Caco-2 (cell line): ENCODE data around the gene MCTS1. TPM values are rescaled to one million over a fixed set of nuclear protein-coding genes. Genes with fewer than 3 reads are reported as not detected.

ENCODE experiments used
- BruUV-seq: library from RNA; stranded (reverse); fragments of 400-500 nt; replicated peaks from 2 replicates; lab custom pipeline; 2021; lab: Mats Ljungman, UMichigan
- CTCF ChIA-PET: fragments of 300-600 bp; sonication (Branson Sonifier 250); formaldehyde crosslinking; loops from one replicate; lab custom pipeline; 2022; ENCODE audit warnings: antibody characterized with exemption; lab: Charles Lee
- POLR2A ChIA-PET: fragments of 300-600 bp; sonication (Branson Sonifier 250); formaldehyde crosslinking; loops from one replicate; lab custom pipeline; 2022; ENCODE audit warnings: antibody characterized with exemption; lab: Charles Lee
- DNase-seq, 2 experiments: peaks; one replicate each; pipeline versions ENCODE4 v3.0.0 to v3.0.0-alpha.2; 2020 to 2022
- H3K27me3 ChIP-seq: replicated peaks from 2 replicates; pipeline ENCODE4 v1.6.0; 2011; ENCODE audit warnings: low read length; ENCODE audit not compliant: control insufficient read depth, insufficient read depth
- H3K36me3 ChIP-seq: 2 replicates; pipeline ENCODE4 v1.5.1; 2011; ENCODE audit warnings: low read length; ENCODE audit not compliant: control insufficient read depth, insufficient read depth
- H3K4me1 ChIP-seq: fragments of 250-450 bp; sonication (Bioruptor Pico); 2 replicates; pipeline ENCODE4 v1.5.1; 2020; ENCODE audit warnings: mild to moderate bottlenecking
- H3K4me3 ChIP-seq: 2 replicates; pipeline ENCODE4 v1.5.1; 2011; ENCODE audit warnings: low read depth, mild to moderate bottlenecking, control low read depth, low read length
- H3K9me3 ChIP-seq: fragments of 250-450 bp; sonication (Bioruptor Pico); 2 replicates; pipeline ENCODE4 v1.5.1; 2020; ENCODE audit warnings: mild to moderate bottlenecking, moderate library complexity
- H3K27ac Mint-ChIP-seq: one replicate; pipeline ENCODE4 v1.8.0; 2022; ENCODE audit warnings: mixed read lengths; ENCODE audit not compliant: unreplicated experiment
- H3K27me3 Mint-ChIP-seq: one replicate; pipeline ENCODE4 v1.8.0; 2022; ENCODE audit warnings: mixed read lengths; ENCODE audit not compliant: insufficient read depth, unreplicated experiment
- H3K36me3 Mint-ChIP-seq: one replicate; pipeline ENCODE4 v1.8.0; 2022; ENCODE audit warnings: mild to moderate bottlenecking, mixed read lengths; ENCODE audit not compliant: insufficient read depth, unreplicated experiment
- H3K4me1 Mint-ChIP-seq: one replicate; pipeline ENCODE4 v1.8.0; 2022; ENCODE audit warnings: low read depth, mixed read lengths; ENCODE audit not compliant: unreplicated experiment
- H3K4me3 Mint-ChIP-seq: one replicate; pipeline ENCODE4 v1.8.0; 2022; ENCODE audit warnings: mild to moderate bottlenecking, moderate library complexity, mixed read lengths; ENCODE audit not compliant: unreplicated experiment
- H3K9me3 Mint-ChIP-seq: one replicate; pipeline ENCODE4 v1.8.0; 2022; ENCODE audit warnings: mixed read lengths; ENCODE audit not compliant: unreplicated experiment
- intact Hi-C: fragments of 100-400 bp; cut with micrococcal nuclease; formaldehyde crosslinking; loops from one replicate; pipeline ENCODE4 v1.10.0; 2022; ENCODE audit not compliant: unreplicated experiment
- total RNA-seq: library from RNA; stranded (reverse); gene quantifications from 2 replicates; pipeline ENCODE4 v1.2.3, GENCODE V29; 2022
- TF ChIP-seq, protein P1 (sequence below), 2 experiments: fragments of 200-600 bp in 1 of 2; IDR thresholded peaks; 1 replicate in 1 of 2; 2 replicates in 1 of 2; pipeline versions ENCODE4 v1.5.1 to v1.8.0; 2011 to 2022; ENCODE audit warnings: antibody characterized with exemption in 1 of 2, control low read depth in 1 of 2, inconsistent platforms in 1 of 2, low read depth in 1 of 2, low read length in 1 of 2, mild to moderate bottlenecking in 1 of 2, moderate library complexity in 1 of 2; ENCODE audit not compliant: insufficient read depth in 1 of 2, severe bottlenecking in 1 of 2, unreplicated experiment in 1 of 2

MCTS1 gene
- total RNA-seq, 1 experiment from 2014 or later: 50.5 TPM

DNA sequence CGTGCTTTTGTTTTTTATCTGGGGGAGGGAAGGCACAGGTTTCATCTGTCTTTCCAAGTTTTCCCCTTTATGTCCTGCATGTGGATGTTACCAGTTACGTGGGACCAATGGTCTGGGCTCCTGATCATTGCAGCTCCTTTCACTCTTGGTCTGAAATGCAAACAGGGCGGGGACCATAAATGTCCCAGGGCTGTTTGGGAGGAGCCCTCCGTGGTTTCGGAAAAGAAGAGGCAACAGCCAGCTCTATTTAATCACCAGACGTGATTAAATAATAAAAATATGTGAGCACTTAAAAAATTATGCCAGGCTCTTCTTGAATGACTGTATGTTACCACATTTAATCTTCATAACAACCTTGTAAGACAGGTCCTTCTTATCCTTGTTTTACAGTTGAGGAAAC lies 56.7 kb downstream of the MCTS1 start:
- Histone ChIP-seq H3K36me3 (no peaks in the 10 kb centered on the region), H3K9me3 (no peaks in the 10 kb centered on the region), H3K4me3 (no peak overlapping the region), H3K4me1 (no peaks in the 10 kb centered on the region), H3K27me3 (no peaks in the 10 kb centered on the region)
- H3K4me1 Mint-ChIP-seq: no peaks in the 10 kb centered on the region
- no peaks in the 10 kb centered on the region for H3K9me3 Mint-ChIP-seq
- no peak overlapping the region for H3K27ac Mint-ChIP-seq
- H3K36me3 Mint-ChIP-seq: no peaks in the 10 kb centered on the region
- no TSS peak for BruUV-seq
- no peak overlapping the region for H3K4me3 Mint-ChIP-seq
- CTCF ChIA-PET: no interaction called here
- TF ChIP-seq, protein P1, sequence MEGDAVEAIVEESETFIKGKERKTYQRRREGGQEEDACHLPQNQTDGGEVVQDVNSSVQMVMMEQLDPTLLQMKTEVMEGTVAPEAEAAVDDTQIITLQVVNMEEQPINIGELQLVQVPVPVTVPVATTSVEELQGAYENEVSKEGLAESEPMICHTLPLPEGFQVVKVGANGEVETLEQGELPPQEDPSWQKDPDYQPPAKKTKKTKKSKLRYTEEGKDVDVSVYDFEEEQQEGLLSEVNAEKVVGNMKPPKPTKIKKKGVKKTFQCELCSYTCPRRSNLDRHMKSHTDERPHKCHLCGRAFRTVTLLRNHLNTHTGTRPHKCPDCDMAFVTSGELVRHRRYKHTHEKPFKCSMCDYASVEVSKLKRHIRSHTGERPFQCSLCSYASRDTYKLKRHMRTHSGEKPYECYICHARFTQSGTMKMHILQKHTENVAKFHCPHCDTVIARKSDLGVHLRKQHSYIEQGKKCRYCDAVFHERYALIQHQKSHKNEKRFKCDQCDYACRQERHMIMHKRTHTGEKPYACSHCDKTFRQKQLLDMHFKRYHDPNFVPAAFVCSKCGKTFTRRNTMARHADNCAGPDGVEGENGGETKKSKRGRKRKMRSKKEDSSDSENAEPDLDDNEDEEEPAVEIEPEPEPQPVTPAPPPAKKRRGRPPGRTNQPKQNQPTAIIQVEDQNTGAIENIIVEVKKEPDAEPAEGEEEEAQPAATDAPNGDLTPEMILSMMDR (IDR thresholded peaks at IDR 0.05; ENCODE audit: insufficient read depth in 1 of 2, low read depth in 1 of 2, low read length in 1 of 2, severe bottlenecking in 1 of 2, unreplicated experiment in 1 of 2): no peak
- no peaks in the 10 kb centered on the region for H3K27me3 Mint-ChIP-seq
- DNase-seq: no peak
- intact Hi-C loops: no loop called here
- POLR2A ChIA-PET: no interaction called here

Other genes starting within 250 kb of the MCTS1 start
- not detected in 2 replicates for gene ATP1B4, start 242.0 kb upstream of the MCTS1 start, total RNA-seq
- 101 and 119 TPM in 2 replicates for gene LAMP2, start 134.8 kb upstream of the MCTS1 start, total RNA-seq
- 41.0 and 47.7 TPM in 2 replicates for gene CUL4B, start 43.1 kb upstream of the MCTS1 start, total RNA-seq
- 12.7 and 15.3 TPM in 2 replicates for gene C1GALT1C1, start 26.0 kb downstream of the MCTS1 start, total RNA-seq